K562 (cell line): ENCODE measurements around the gene DCAF5. TPM values are rescaled to one million over a fixed set of nuclear protein-coding genes. Genes with fewer than 3 reads are reported as not detected.

ENCODE experiments used
- FOXJ2 ChIP-seq: fragments of 200-800 bp; sonication (Bioruptor generic); IDR thresholded peaks from 2 replicates; pipeline ENCODE4 v1.6.1; 2016; ENCODE audit warnings: missing genetic modification characterization, missing compliant biosample characterization
- KDM5B ChIP-seq: fragments of 200-600 bp; sonication (generic); IDR thresholded peaks from 2 replicates; pipeline ENCODE4 v1.6.1; 2012; ENCODE audit warnings: low read depth, mild to moderate bottlenecking, moderate library complexity, low read length, control low read depth, inconsistent platforms; ENCODE audit not compliant: insufficient replicate concordance
- PRPF4 ChIP-seq: fragments of 200-400 bp; formaldehyde crosslinking; IDR thresholded peaks from one replicate; pipeline ENCODE4 v1.6.1; 2017; ENCODE audit warnings: low read length, low read depth, mild to moderate bottlenecking; ENCODE audit not compliant: insufficient read depth, poor library complexity, severe bottlenecking
- RAD21 ChIP-seq, 2 experiments: fragments of 250-450 bp in 1 of 2; fragments of 450-650 bp in 1 of 2; sonication (Bioruptor Pico) in 1 of 2; formaldehyde crosslinking in 1 of 2; IDR thresholded peaks in 1 of 2; conservative IDR thresholded peaks in 1 of 2; 2 replicates each; pipeline versions ENCODE4 v1.4.0 to v1.8.0; 2020 to 2022; ENCODE audit warnings: mild to moderate bottlenecking in 2 of 2, moderate library complexity in 1 of 2
- RCOR1 ChIP-seq, 2 experiments: IDR thresholded peaks; 2 replicates each; pipeline ENCODE4 v1.6.1; 2012; ENCODE audit warnings: low read depth in 2 of 2, low read length in 2 of 2, borderline replicate concordance in 1 of 2, improper control_type of control experiment in 1 of 2
- RFX1 ChIP-seq: fragments of 450-650 bp; IDR thresholded peaks from 2 replicates; pipeline ENCODE4 v1.6.1; 2016; ENCODE audit warnings: mild to moderate bottlenecking, moderate library complexity
- RREB1 ChIP-seq: fragments of 250-450 bp; sonication (Bioruptor Pico); IDR thresholded peaks from 2 replicates; pipeline ENCODE4 v1.4.0; 2020
- TRIM28 ChIP-seq: fragments of 450-650 bp; IDR thresholded peaks from 2 replicates; pipeline ENCODE4 v1.6.1; 2017
- ZNF282 ChIP-seq: sonication (generic); formaldehyde crosslinking; IDR thresholded peaks from 2 replicates; pipeline ENCODE4 v1.8.1; 2023; ENCODE audit warnings: missing genetic modification reagents
- polyA plus RNA-seq, 8 experiments: library from polyadenylated mRNA; depleted of rRNA in 4 of 8; stranded (reverse) in 5 of 8; unstranded in 3 of 8; fragments of >200 nt; fragmentation: Nextera tagmentation in 2 of 8; fragmentation: Illumina TruSeq in 1 of 8; extraction: Ambion mirVana in 2 of 8; extraction: Trizol in 1 of 8; gene quantifications; 2 replicates each; pipeline versions ENCODE4 v1.2.1 to v1.2.3, GENCODE V29; 2011 to 2014; ENCODE audit warnings: inconsistent platforms in 1 of 8, missing spikeins in 1 of 8
- total RNA-seq, 7 experiments: library from RNA; depleted of rRNA in 6 of 7; stranded (reverse); fragments of >200 nt in 6 of 7; fragmentation: Illumina TruSeq in 2 of 7; extraction: Trizol in 2 of 7; gene quantifications; 2 replicates each; pipeline versions ENCODE4 v1.2.1 to v1.2.3, GENCODE V29; 2011 to 2021; ENCODE audit warnings: low replicate concordance in 1 of 7
- TF ChIP-seq, protein P1 (sequence below), 2 experiments: fragments of 450-650 bp; formaldehyde crosslinking in 1 of 2; IDR thresholded peaks; 2 replicates each; pipeline versions ENCODE4 v1.4.0 to v1.6.1; 2014 to 2020; ENCODE audit warnings: mild to moderate bottlenecking in 2 of 2, borderline replicate concordance in 1 of 2, low read depth in 1 of 2

Gene DCAF5
- total and polyA plus RNA-seq, 9 of the 15 experiments (the other 6 are each of a cell fraction or from before 2014, with no cell fraction given), result 5.6 to 24.1 (median 12.7) TPM

GRCh38 chr14:69055999-69056788, 96.7 kb downstream of the DCAF5 start (continued):
- TF ChIP-seq, protein P1, sequence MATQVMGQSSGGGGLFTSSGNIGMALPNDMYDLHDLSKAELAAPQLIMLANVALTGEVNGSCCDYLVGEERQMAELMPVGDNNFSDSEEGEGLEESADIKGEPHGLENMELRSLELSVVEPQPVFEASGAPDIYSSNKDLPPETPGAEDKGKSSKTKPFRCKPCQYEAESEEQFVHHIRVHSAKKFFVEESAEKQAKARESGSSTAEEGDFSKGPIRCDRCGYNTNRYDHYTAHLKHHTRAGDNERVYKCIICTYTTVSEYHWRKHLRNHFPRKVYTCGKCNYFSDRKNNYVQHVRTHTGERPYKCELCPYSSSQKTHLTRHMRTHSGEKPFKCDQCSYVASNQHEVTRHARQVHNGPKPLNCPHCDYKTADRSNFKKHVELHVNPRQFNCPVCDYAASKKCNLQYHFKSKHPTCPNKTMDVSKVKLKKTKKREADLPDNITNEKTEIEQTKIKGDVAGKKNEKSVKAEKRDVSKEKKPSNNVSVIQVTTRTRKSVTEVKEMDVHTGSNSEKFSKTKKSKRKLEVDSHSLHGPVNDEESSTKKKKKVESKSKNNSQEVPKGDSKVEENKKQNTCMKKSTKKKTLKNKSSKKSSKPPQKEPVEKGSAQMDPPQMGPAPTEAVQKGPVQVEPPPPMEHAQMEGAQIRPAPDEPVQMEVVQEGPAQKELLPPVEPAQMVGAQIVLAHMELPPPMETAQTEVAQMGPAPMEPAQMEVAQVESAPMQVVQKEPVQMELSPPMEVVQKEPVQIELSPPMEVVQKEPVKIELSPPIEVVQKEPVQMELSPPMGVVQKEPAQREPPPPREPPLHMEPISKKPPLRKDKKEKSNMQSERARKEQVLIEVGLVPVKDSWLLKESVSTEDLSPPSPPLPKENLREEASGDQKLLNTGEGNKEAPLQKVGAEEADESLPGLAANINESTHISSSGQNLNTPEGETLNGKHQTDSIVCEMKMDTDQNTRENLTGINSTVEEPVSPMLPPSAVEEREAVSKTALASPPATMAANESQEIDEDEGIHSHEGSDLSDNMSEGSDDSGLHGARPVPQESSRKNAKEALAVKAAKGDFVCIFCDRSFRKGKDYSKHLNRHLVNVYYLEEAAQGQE (IDR thresholded peaks at IDR 0.05; ENCODE audit: borderline replicate concordance), result peak; percentile 80
- TF ChIP-seq, protein P1 (CRISPR knock-in tag; IDR thresholded peaks at IDR 0.05; ENCODE audit: low read depth), result no peak
- peak; percentile 93 for TF ChIP-seq RFX1
- TF ChIP-seq ZNF282, result no peak
- TF ChIP-seq PRPF4, result no peak
- TF ChIP-seq RREB1 (CRISPR knock-in tag), result no peak
- peak in 1 of 2 experiments; percentile 46; a peak in 2 of 4 replicates for TF ChIP-seq RAD21 (CRISPR knock-in tag; conservative IDR thresholded peaks at IDR 0.05 in 1 of 2, IDR thresholded peaks at IDR 0.05 in 1 of 2)
- TF ChIP-seq TRIM28, result no peak
- TF ChIP-seq FOXJ2 (tag), result peak; percentile 46; the same call in 1 of the 2 replicates
- no peak for TF ChIP-seq KDM5B
- TF ChIP-seq RCOR1 (IDR thresholded peaks at IDR 0.05; ENCODE audit: borderline replicate concordance in 1 of 2, low read depth in 2 of 2, low read length in 2 of 2), result peak in 1 of 2 experiments; percentile 69; a peak in 1 of 4 replicates
